Measurements from ENCODE around the gene SCFD2.
"Not testable (repeated sequence)": the region's sequence is repeated elsewhere in the genome, so short reads cannot be mapped to it uniquely, and the experiment has no call there.

SCFD2 gene

DNA sequence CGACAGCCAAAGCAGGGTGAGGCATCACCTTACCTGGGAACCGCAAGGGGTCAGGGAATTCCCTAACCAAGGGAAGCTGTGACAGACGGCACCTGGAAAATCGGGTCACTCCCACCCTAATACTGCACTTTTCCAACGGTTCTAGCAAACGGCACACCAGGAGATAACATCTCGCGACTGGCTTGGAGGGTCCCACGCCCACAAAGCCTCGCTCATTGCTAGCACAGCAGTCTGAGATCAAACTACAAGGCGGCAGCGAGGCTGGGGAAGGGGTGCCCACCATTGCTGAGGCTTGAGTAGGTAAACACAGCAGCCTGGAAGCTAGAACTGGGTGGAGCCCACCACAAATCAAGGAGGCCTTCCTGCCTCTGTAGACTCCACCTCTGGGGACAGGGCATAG, 25.7 kb downstream of the SCFD2 start:
- not testable (repeated sequence) for DNase-seq

DNA sequence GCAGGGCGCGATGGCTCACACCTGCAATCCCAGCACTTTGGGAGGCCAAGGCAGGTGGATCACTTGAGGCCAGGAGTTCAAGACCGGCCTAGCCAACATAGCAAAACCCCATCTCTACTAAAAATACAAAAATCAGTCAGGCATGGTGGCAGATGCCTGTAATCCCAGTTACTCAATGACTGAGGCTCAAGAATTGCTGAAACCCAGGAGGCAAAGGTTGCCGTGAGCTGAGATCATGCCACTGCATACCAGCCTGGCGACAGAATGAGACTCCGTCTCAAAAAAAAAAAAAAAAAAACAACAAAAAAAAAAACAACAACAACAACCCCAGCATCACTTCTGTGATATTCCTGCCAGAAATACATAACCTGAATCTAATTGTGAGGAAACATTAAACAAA, 30.9 kb downstream of the SCFD2 start:
- not testable (repeated sequence) for DNase-seq

DNA sequence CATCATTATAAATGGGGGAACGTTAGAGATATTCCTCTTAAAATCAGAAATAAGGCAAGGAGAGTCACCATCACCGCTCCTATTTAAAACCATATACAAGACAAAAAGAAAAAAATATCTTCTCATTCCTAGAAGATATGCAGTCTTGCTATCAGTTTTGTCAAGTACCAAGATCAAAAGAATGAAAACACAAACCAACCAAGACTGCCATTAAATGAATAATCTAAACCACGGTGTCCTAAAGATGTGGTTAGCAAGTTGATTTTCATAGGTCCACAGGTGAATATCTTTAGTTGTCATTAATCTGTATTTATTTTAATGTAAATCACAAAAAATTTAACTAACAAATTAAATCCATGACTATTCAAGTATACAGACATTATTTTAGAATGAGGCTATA, 39.3 kb downstream of the SCFD2 start:
- DNase-seq = no peak

DNA sequence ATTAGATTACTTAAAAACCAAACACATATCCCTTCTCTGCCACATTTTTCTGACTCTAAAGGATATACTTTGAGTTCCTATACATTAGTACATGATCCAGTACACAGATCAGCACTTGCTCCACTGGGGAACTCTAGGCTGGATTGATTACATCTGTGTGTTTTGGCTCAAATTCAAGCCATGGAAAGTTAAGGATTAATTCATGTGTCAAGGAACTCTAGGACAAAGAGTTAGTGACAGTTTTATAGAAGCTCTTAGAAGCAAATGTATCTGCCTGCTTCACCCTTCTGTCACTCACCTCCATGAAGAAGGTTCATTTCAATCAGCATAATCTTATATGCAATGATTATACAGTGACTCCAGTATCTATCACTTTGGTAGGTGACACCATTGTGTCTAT, 43.2 kb downstream of the SCFD2 start:
- no peak for DNase-seq

DNA sequence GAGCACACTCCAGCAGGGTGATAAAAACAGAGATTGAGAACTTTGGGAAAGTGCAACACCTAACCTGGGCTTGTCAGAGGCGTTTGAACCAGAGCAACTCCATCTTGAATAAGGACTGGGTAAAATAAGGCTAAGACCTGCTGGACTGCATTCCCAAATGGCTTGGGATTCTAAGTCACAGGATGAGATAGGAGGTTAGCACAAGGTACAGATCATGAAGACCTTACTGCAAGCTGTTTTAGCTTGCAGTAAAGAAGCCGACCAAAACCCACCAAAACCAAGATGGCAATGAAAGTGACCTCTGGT, 43.9 kb downstream of the SCFD2 start:
- no peak for DNase-seq

DNA sequence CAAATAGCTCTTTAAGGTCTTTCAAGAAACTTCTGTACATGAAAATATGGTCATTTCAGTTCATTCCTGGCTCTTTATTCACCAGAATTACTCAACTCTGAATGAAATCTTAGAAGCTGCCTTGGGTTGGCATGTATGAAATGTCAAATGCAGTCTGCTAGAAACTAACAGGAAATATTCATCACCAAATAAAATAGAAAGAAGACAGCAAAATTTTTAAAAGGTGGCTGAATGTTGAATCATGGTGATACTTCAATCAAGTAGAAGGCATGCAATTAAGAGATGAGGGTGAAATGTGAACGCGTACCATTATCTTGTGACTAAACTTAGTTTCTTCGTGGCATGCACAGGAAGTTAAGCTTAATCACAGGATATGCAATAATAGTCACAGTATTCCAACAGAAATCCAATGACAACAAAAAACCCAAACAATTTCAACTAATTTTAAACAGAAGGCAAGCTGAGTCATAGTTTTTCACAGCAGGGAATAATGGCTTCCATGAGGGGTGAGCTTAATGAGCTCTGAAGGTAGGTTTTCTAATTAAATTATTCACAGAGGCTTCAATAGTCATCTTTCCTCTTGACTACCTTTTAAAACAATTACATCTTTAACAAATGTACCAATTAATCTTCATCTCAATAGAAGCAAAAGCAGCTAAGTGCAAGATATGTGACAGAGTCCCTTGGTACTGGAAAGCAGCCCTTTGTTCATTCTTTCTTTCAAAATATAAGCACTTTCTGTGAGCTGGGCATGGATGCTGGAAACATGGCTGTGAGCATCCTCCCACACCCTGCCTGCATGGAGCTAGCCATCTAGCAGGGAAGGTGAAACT, 44.5 kb downstream of the SCFD2 start:
- no peak for DNase-seq

DNA sequence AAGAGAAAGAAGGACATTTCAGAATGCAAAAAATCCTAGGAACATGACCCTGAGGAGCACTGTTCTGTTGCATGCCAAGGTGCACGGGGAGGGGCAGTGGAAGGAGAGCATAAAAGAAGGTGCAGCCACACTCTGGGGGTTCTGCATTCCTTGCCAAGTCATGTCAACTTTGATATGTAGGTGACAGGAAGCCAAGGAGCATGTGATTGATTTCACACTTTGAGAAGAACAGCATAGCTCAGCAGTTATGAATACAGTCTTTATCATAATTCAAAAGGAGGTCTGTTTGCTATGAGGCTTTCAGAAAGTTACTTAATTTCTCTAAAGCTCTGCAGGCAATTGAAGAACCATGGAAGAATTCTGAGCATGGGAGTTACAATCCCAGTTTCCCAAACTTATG, 50.6 kb downstream of the SCFD2 start:
- DNase-seq = no peak

DNA sequence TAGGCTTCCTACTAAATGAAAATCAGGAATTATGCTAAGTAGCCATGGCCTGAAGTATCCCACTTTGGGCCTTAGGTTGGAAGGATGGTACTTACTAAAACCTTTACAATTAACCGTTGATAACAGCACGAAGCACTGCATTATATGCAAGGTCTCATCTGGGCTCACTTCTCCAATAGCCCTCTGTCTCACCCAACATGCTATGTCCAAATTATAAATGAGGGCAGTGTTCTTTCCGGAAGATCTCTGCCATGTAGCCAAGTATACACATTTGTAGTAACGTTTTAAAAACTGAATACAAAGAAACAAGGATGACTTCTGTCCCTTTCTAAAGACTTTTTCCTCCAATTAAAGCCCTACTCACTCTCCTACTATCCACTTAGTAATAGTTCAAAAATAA, 51.6 kb downstream of the SCFD2 start:
- DNase-seq = no peak

DNA sequence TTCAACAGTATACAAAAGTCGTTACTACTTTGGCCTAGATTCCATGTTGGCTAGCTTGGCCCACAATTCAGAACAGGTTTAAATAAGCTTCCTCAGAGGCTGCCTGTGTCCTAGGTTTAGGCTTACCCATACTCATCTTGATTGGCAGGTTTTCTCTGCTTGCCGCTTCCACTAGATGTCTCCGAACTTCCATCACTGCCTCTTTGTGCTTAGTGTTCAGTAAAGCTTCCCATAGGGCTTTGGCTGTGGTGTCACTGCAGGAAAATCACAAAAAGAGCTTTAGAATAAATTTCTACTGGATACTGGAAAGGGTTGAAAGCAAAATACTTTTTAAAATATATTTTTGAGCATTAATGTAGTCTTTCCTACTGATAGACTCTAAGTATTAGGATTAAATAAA, 52.4 kb downstream of the SCFD2 start:
- DNase-seq = peak; percentile 0

DNA sequence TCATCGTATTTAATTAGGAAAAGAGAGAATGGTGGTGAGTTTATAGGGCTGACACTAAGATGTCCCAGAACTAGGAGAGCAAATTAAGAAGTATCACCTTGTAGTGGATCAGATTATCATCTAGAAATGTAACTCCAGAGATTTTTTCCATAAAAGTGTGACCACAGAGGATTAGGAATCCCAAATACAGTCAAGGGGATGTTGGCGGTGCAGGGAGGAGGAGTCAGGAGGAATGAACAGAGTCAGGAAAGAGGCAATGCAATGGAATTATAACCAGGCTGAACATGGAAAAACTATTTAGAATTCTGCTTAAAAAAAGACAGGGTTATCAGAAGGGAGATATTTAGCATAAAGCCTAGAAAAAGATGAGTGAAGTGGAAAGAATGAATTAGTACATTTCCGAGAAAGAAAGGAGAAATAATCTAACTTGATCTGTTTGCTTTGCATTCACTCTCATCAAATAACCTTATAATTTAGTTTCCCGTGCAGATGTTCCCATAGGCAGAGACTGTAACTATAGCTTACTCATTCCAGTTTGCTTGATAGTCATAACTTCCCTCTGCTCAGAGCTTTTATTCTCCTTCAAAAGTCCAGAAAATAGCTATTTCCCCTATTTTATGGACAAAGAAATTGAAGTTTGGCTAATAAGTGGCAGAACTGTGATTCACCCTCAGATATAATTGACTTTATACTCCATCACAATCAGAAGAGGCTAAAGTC, 56.4 kb downstream of the SCFD2 start:
- no peak for DNase-seq

DNA sequence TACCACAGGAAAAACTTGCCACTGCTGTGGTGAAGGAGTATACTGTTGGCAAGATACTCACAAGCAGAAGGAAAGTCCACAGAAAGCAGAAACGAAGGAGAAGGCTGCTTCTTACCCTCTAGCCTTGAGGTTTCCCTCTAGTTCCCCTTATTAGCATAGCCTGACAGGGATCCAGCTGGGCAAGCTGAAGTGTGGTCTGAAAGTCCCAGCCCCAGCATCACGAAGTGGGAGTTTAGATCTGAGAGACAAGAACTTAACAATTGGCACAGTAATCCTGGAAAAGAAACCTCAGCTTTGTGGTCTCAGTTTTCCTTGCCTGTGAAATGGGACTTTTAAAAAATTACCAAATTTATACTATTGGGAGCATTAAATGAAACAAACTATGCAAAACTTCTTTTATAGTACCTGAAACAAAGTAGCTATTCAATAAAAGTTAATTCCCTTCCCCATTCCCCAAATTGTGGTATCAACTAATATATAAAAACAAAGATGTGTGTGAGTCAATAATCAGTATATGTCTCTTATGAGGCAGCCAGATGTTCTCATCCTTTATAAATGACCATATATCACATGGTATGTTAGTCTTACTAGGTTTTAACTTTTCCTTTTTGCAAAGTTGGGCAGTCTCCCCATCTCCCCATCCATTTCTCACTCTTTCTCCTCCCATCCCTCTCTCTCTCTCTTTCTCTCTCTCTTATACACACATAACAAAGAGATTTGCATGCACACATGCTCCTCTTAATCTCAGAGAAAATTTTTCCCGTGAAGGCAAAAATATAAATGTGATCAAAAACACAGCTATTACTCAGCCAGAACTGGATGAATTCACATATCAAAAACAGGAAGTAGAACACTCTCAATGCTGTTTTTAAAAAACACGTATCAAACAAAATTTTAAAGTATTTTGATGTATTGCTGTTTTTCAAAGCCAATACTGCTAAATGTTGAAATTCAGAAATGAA, 57.8 kb downstream of the SCFD2 start:
- no peak for DNase-seq

DNA sequence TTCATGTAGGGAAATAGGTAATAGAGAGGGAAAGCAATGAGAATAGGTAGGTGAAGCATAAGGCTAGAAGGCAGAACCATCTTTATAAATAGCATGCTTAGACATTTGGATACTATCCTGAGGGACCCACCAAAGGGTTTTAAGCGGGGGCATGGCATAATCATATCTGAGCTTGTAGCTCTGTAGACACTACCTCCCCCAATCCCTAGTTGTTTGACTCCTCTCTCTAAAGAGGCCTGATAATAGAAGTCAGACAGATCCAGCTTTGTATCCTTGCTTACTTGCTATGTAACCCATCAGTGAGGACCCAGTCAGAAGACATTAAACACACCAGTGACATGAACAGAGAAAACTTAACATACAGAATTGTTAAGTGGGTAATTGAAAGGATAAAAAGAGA, 58.7 kb downstream of the SCFD2 start:
- no peak for DNase-seq

DNA sequence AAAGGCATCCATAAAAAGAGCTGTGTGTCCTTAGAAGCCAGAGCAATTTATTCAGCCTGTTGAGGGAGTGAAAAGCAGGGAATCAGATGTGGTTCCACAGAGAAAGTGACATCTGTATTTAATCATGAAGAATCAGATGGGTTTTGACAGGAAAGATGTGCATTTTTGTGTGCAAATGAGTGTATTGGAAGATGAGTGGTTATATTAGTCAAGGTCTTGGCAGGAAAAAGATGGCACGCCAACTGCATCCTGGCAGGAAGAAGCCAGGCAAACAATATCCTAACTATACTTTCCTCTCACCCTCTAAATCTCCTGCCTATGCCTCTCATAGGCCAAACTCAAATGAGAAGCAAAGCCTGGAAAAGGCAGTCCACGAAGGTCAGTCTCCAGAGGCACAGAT, 59.1 kb downstream of the SCFD2 start:
- DNase-seq = no peak

DNA sequence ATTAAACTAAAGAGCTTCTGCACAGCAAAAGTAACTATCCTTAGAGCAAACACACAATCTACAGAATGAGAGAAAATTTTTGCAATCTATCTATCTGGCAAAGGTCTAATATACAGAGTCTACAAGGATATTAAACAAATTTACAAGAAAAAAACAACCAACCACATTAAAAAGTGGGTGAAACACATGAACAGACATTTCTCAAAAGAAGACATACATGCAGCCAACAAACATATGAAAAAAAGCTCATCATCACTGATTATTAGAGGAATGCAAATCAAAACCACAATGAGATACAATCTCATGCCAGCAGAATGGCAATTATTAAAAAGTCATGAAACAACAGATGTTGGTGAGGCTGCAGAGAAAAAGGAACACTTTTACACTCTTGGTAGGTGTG, 73.7 kb downstream of the SCFD2 start:
- not testable (repeated sequence) for DNase-seq

DNA sequence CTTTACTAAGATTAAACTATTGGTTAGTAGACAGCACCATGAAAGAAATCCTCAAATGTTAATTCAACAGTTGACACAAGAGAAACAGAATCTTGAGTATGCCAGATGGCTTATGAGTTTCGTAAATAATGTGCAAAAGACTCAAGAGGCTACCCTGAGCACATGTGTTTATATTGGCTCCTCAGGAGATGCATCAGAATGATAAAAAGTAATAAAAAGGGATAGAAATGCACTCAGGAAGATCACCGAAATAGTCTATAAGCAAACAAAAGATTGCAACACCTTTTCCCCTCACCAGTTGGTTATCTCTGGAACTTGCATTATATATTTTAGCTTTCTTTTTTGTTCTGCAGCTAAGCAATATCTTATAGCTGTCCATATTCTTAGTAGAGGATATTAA, 84.4 kb downstream of the SCFD2 start:
- no peak for DNase-seq

DNA sequence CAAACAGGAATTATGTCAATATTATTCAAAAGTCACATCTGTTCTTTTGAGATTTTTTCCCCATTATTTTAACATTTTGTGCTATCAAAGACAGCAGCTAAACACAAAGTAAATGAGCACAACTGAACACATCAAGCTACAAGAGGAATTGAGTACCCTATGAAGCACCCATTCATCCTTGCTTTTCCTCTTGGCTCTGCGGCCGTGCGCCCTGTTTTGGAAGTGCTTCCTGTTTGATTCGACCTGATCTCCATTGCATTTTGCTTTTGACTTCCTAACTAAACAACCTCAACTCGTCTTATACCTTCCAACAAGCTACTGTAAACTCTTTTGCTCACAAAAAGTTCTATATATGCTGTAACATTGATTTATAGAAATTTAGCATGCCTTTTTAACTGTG, 85.0 kb downstream of the SCFD2 start:
- no peak for DNase-seq

DNA sequence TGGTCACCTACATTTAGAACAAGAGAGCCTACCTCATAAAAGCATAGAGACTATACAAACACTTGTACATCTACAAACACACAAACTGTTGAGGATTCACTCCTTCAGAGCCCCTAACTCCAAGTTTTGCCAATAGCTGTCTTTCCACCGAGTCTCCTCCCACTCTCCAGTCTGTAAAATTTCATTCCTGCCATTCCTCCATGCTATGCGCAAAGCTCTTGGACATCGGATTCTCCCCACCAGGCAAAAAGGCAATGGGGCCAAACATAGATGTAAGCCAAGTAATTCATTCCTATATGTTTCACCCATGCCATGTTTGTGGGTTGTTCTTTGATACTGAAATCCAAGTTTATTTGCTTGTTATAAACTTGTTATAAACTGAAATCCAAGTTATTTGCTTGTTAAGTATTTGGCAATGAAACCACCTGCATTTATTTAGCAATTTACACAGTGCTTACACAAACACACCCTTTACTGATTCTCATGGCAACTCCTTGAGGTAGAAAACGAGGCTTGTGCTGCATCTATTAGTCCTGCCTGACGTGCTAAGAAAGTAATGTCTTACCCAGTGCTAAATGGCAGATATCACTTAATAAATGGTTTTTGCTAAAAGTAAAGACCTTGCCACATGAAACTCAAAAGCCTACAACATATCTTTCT, 91.1 kb downstream of the SCFD2 start:
- no peak for DNase-seq

DNA sequence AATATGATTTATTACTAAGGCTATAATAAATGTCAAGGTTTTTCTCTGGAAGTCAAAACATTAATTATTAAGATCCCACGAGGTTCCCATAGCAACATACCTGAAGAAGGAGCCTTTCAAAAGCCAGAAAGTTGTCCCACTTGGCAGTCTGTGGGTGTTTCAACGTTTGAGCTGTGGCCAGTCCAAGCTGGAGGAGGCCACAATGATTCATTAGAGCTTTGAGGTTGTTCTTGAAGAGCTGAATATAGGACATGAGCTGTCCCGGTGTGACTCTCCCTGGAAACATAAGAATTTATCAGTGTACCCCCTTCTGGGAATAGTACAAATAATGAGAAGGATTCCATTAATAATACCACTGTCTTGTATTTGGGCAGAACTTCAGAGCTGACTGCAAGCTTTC, 92.1 kb downstream of the SCFD2 start:
- no peak for DNase-seq

DNA sequence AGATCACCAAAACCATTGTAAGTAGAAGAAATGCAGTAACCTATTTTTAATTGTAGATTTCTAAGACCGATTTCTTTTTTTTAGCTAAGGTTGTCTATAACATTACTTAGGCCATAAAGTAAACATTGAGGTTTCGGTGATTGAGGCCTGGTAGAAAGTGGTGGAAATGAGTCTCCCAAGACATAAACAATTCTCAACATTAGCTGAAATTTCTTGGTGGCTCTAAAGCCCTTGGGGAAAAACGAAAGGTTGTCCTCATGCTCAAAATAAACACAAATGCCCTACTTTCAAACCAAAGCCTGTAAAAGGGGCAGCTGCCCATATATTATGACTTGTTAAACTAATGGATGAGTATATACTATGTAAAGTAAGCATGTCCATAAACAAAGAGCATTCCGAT, 98.8 kb downstream of the SCFD2 start:
- no peak for DNase-seq

DNA sequence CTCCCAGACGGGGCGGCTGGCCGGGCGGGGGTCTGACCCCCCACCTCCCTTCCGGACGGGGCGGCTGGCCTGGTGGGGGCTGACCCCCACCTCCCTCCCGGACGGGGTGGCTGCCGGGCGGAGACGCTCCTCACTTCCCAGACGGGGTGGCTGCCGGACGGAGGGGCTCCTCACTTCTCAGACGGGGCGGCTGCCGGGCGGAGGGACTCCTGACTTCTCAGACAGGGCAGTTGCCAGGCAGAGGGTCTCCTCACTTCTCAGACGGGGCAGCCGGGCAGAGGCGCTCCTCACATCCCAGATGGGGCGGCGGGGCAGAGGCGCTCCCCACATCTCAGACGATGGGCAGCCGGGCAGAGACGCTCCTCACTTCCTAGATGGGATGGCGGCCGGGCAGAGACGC, 109.9 kb downstream of the SCFD2 start:
- not testable (repeated sequence) for DNase-seq

DNA sequence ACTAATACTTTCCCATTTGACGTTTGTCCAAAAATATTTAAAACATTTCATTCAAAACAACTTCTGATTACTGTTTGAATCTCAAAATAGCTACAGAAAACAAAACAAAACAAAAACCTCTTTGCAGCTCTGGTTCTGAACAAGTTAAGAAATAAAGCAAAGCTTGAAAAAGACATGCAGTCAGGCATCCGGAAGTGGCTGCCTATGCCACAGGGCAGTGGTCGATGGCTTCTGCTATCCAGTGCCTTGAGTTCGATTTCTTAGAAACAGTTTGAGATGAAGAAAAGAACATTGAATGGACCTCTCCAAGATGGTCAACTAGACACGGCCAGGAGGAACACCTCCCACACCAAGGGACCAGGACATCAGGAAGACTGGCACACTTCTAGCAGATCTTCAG, 125.3 kb downstream of the SCFD2 start:
- no peak for DNase-seq

DNA sequence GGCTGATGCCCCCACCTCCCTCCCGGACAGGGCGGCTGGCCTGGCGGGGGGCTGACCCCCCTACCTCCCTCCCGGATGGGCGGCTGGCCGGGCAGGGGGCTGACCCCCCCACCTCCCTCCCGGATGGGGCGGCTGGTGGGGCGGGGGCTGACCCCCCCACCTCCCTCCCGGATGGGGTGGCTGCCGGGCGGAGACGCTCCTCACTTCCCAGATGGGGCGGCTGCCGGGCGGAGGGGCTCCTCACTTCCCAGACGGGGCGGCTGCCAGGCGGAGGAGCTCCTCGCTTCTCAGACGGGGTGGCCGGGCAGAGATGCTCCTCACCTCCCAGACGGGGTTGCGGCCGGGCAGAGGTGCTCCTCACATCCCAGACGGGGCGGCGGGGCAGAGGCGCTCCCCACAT, 127.5 kb downstream of the SCFD2 start:
- not testable (repeated sequence) for DNase-seq

DNA sequence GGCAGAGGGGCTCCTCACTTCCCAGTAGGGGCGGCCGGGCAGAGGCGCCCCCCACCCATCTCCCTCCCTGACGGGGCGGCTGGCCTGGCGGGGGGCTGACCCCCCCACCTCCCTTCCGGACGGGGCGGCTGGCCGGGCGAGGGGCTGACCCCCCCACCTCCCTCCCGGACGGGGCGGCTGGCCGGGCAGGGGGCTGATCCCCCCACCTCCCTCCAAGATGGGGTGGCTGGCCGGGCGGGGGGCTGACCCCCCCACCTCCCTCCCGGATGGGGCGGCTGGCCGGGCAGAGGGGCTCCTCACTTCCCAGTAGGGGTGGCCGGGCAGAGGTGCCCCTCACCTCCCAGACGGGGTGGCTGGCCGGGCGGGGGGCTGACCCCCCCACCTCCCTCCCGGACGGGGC, 128.1 kb downstream of the SCFD2 start:
- DNase-seq = not testable (repeated sequence)
